GM19467 (cell line): ENCODE measurements around the gene CES1.
"Not testable (repeated sequence)": the region's sequence is repeated elsewhere in the genome, so short reads cannot be mapped to it uniquely, and the experiment has no call there.

Experiments
- ATAC-seq: cut with Tn5 transposase; IDR thresholded peaks from one replicate; pipeline ENCODE4 v1.9.1; 2021; ENCODE audit warnings: mild to moderate bottlenecking, moderate library complexity; ENCODE audit not compliant: unreplicated experiment

The CES1 gene

DNA sequence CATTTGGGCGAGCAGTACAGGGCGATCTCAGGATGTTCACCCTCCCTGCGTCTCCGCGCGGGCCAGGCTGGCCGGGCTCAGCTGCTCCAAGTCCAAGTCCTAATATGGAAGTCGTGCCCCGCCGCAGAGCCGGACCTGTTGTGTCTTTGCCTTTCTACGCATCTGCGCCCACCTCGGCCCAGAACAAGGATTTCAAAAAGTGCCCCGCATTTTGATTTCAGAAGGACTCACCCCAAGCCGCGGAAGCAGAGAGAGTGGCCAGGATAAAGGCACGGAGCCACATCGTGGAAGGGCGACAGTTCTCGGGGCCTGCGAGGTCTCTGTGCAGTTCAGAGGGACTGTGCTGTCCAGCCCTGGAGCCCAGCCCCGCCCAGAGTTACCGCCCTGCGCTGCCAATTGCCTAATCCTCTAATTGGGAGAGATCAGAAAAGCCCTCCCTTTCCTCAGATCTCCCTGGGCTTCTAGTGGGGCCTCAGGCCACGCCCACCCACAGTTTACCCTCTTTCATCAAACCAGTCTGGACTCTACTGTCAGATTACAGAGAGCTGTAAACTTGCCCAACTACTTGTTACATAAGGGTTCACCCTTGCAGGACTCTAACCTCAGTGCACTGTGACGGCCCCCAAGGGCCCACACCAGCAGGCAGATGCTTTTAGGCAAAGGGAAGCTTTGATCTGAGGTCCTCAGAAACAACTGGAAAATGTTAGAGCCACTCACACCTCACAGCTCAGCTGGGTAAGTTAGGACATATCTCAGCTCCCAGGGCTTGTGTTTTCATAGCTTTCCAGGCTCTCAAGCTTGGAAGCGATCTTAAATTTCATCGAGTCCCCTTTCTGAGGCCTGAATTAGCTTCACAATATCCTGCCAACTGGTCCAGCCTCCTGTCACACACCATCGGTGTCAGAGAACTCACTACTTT lies at the start of gene CES1:
CES1 (minus strand) TSS at position 324 of the 919 bp plus-strand sequence; CDS start at position 283, 41 bp downstream.
- ATAC-seq = no peak

DNA sequence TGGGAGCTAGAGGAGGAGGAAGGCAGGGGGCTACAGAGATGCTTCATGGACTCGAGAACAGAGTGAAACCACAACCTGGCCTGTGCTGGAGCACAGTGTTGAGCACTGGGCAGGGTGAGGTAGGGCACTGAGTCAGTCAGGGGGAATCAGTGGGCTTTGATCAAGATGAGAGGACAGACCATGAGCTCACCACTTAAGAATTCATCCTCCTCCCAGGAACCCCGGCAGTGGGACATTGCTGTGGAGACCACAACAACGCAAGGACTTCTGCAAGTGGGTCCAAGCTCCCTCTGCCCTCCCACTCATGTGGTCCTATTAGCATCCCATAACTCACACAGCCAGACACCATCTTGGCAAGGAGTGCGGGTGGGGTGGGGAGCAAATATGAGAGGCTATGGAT lies 44.0 kb upstream of the CES1 start:
- ATAC-seq = no peak

DNA sequence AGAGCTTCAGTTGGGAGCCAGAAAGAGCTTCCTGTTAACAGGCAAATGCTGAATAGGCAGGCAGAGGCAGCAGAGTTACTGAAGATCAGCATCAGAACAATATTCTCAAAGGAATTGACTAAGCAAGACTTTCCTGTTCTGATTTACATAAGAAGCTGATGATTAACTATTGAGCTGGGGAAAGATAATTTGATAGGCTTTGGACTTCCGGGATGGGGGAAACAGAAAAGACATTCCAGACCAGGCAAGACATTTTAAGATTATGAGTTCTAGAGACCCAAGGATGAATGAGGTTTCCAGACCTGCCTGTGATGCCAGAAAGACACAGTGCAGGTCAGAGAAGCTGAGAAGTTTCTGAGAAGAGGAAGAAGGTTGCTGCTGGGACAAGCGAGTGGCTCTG lies 42.4 kb upstream of the CES1 start, which contains the start of gene CES5A:
CES5A (minus strand) TSS at position 101 of the 400 bp plus-strand sequence. CDS start 152 bp downstream, outside the sequence.
- ATAC-seq = no peak

DNA sequence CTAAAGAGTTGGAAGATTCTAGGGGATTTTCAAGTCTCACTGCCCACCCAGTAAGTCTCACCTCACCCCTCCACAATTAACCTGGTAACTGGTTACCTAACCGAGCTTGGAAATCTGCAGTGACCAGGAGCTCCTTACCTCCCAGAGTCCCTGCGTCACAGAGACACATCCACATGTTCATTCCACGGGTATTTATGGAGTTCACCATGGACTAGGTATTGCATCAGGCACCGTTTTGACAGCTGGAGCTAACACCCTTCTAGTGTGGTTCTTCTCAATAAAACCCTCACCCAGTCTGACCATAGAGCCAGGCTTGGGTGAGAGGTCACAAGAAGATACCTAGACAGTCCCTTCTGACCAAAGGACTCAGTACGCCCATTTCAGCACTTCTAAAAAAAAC lies 40.2 kb upstream of the CES1 start:
- no peak for ATAC-seq

DNA sequence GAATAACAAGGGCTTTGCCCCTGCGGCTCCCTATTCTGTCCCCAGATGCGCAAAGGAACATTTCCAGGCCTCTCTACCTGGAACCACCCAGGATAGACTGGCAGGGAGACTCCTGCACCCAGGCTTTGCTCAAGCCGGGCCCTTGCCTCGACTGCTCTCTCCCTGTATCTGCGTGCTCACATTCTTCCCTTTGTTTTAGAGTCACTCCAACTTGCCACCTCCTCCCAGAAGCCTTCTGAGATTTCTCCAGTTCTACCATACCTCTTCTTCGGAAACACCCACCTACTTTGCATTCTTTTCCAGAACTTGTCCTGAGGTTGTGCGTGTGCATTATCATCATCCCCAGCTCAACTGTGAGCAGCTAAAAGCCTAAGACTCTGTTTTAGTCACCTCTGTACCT lies 39.2 kb upstream of the CES1 start:
- no peak for ATAC-seq

DNA sequence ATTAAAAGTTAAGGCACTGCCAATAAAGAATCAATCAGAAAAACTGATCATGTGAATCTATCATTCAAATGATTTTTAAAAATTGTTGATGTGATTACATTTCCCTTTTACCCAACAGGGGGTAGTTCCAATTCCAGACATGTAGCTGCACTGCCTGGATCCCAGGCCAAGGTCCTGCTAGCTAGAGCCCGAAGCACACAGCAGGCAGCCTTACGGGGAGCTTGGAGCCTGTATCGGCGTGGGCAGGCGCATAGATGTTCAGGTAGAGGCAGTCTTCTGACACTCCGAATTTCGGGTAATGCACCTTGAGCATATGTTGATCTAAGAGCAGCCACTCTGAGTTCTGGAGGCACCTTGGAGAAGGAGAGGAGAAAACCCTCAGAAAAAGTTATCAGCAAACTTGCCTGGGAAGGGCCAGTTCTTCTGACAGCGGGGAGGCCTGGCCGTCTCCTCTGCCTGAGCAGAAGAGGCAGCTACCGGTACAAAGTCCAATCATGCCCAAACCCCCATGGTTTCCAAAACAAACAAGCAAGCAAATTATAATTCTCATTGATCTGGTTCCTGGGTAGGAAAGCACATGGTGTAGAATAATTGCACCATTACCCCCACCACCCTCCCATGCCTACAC lies 38.6 kb upstream of the CES1 start:
- ATAC-seq = no peak

DNA sequence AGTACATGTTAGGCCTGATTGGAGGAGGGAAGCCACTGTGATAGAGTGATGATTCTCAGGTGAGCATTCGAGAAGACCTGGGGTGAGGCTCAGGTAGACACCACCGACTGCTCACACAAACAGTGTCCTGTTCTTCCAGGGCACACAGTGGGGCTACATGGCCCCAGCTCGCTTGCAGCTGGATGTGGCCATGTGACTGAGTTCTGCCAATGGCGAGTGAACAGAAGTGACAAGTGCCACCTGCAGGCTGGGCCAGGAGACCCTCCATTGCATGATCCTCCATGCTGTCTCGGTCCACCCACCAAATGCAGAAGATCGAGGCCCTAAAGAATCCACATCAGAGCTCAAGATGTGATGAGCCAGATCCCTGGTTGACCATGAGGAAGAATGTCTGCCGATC lies 36.1 kb upstream of the CES1 start:
- no peak for ATAC-seq

DNA sequence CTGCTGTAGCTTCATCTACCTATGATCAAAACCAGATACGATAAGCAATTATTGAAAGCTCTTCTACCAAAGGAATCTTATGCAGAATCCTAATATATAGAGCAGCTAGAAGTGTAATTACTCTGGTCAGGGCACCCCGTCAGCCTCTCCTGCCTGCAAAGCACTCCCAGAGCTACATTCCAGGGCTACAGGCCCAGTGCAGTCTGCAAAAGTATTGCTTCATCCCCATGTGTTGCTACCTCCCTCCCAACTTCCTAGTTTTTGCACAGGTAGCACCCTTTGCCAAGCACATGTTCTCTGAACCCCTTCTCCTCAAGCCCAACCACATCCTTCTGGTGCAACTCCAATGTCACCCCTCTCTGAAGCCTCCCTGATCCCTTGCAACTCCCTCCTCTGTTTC lies 35.2 kb upstream of the CES1 start:
- no peak for ATAC-seq

DNA sequence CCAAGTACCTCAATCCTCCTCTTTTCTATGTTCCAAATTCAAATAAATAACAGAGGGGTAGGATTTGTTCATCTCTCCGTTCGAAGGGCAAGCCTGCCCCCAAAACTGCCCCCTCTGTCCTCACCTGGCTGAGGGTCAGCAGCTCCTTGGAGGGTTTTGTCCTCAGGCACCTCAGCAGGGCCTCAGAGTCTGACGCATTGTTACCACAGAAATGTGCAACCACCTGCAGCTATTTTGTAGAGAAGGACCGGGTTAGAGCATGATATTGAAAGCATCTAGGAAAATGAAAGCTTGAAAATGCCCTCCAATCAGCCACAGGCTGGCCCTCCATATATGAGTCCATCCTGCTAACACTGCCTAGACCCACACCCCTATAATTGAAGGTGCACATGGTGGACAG lies 28.4 kb upstream of the CES1 start:
- no peak for ATAC-seq

DNA sequence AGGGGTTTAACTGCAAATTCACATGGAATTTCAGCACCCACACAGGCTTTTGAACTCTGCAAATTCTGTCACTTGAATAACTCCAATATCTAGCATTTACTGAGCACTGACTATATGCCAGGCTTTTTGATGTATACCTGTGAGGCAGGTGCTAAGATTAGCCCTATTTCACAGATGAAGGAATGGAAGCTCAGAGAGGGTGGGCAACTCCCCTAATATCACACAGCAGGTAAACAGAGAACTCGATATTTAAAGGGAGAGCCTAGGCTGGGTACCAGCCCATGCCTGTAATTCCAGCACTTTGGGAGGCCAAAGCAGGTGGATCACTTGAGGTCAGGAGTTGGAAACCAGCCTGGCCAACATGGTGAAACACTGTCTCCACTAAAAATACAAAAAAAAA lies 24.8 kb upstream of the CES1 start:
- ATAC-seq = not testable (repeated sequence)

DNA sequence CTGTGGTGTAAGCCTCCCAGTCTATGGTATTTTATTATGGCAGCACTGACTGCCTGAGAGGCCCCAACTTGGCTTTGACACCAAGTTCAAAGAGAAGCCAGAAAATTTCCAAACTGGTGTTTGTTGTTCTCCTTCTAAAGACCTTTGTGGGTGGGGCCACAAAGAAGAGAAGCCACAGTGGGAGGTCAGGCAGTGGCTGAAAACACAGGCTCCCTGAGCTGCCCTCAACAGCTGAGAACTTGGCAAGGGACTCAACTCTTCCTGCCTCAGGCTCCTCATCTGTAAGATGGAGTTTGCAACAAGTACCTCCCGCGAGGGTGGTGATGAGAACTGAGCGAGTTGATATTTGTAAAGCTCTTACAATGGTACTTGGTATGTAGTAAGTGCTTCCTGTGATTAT lies 24.1 kb upstream of the CES1 start:
- no peak for ATAC-seq

DNA sequence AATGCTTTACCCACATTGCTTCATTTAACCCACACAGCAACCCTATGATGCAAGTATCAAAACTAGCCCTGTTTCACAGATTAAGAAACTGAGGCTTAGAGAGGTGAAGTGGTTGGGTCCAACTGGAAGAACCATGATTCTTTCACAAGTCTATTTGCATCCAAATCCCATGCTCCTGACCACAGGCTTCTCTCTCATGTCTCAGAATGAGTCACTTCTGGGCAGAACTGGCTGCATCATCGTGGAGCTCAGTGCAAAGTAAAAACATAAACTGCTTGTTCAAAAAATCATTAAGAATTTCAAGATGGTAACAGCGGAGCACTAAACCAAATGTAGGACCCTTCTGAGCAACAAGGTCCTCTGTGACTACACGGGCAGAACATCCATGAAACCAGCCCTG lies 20.2 kb upstream of the CES1 start:
- ATAC-seq = no peak

DNA sequence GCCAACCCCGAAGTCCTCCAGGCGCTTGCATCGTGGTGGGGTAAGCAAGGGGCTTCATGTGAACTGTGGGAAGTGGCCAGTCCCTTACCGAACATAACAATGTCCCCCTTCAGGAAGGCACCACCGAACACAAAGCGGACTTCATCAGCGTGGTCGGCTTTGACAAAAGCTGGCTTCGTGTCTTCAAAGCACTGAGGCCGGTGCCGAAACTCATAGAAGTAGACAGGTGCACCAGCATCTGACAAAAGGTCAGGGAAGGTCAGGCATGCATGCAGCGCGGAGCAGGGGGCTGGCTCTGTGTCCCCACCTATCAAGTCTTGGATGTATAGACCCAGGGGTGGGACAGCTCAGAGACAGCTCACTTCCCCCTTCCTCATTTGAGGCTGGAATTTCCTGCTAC lies 16.6 kb upstream of the CES1 start:
- ATAC-seq = no peak

DNA sequence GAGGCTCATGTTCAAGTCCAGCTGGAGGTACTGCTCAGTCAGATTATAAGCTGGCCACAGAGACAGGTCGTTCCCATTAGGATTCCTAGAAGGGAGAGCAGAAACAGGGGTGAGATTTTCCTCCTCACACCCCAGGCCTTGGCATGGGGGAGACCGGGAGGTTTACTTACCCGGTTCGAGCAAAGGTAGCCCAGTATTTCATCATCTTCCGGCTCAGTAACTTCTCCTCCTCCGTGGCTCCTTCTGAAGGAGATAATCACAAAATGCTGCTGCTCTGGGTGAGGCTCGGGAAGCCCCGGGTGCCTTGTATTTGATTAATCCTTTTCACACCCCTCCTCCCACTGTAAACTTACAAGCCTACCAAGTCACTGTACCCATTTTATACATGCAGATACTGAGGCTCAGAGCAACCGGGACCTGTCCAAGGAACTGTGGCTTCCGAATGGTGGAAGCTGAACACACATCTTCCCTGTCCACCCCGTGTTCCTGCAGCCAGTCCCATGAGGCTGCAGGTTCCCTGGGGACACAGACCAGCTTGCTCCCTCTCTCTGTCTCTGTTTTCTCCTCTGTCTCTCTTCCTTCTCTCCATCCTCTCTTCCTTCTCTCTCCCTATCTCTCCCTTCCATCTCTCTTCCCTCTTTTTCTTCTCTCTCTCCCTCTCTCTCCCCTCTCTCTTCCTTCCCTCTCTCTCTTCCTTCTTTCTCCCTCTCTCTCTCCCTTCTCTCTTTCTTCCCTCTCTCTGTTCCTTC lies 13.9 kb upstream of the CES1 start:
- no peak for ATAC-seq

DNA sequence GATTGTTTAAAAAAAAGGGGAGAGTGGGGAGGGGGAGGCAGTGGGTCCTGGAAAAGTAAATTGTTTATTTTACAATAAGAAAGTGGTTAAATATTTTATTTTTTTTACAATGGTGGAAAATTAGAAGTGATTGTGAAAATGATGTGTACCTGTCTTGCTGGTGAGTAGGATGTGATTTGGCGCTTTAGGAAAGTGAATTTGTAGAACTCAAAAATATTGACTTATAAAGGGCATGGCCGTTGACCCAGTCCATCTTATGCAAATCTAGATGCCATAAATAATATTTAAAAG lies 10.2 kb upstream of the CES1 start:
- no peak for ATAC-seq

DNA sequence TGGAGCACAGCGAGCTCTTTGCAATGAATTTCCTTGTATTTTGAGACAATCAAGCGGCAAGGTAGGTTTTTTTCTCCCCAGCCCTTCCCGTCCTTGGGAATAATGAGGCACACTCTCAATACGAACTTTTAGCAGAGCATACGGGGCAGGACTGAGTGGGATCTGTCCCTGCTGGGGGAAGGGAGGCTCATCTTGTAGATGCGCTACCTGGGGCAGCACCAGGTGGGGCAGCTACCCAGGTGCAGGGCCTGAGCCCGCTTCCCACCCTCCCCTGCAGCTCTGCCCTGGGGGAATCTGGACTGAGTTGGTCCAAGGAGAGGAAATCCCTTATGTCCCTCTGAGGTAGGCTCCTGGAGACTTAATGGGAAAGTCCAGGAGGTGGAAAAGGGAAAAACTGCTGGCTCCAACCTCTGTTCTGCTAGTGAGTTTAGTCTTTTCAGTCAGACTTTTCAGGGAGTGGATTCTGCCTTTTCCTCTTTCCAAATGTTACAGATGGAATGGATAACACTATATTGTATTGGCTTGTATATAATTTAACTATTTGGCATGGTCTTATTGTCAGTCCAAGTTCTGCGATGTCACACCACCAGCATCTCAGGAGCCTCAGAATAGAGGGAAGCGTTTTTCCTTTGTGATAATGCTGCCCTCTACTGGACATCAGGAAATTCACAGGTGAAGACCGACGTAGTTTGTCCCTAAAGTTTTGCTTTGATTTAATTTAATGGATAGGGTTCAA lies 9.6 kb upstream of the CES1 start:
- ATAC-seq = no peak

DNA sequence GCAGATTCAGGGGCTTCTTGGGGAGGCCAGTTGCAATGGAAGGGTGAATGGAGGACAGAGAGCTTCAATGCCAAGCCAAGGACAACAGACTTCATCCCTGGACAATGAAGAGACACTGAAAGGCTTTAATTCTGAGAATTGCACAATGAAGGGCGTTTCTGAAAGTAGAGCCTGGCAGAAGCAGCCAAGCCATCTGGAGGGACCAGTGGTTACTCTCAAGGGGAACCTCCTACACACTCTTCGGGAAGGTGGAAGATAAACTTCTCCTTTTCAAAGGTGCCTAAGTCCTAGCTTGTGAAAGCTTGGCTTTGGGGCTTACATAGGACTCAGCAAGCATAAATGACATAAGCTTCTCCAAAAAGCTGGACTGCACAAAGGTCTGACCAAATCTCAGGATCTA lies 6.2 kb upstream of the CES1 start:
- ATAC-seq = no peak

DNA sequence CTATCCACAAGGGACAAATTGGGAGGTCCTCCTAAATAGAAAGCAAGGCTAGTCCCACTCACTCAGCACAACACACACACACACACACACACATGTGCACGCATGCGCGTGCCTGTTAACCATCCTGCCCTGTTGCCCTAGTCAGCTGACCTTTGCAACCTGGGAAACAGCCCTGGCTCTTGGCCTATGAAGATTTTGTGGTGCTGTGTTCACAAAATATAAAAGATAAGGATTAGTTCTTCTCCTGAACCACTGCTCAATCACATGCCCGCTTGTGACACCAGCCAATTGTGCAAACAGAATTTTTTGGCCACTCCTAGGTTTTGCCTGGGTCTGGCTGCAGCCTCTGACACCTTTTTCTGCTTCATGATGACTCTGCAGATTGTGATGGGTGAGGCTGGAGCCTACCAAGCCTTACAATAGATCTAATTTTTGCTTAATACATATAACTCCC lies 3.3 kb upstream of the CES1 start:
- ATAC-seq = no peak

DNA sequence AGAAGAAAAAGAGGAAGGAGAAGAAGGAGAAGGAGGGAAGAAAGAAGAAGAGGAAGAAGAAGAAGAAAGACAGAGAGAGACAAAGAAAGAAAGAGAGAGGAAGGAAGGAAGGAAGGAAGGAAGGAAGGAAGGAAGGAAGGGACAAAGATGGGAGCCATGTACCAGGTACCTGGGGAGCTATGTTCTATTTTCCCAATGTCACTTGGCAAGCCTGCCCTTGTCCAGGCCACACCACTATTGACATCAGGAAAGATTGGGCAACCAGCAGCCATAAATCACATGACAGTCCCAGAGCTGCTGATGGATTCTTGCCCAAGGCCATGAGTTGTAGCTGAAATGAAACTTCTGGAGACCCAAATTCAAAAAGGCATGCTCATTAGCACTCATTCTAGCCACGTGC lies 2.7 kb upstream of the CES1 start:
- ATAC-seq = no peak

DNA sequence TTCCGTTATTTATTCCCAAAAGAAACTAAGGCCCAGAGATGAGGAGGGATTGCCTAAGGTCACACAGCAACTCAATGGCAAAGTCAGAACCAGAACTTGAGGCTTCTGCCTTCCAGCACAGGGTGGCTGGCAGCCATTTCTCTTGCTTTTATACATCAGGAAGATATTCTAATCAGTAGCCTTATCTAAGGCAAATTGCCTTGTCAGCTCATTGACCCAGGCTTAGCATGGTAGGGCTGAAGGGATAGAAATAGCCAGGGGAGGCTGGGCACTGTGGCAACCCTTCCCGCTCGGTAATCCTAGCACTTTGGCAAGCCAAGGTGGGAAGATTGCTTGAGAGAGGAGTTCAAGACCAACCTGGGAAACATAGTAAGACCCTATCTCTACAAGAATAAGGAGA lies 2.3 kb upstream of the CES1 start:
- not testable (repeated sequence) for ATAC-seq

DNA sequence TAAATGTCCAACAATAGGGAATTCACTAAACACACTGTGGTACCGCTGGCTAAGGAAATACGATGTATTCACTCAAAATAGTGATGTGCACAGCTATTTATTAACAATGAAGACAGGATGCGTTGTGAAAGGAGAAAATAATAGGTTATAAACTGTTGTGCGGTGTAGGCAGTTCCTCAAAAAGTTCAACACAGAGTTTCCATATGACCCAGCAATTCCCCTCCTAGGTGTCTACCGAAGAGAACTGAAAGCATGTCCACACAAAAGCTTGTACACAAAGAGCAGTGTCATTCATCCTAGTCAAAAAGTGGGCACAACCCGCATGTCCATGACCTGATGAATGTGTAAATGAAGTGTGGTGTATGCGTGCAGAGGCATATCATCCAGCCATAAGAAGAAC lies 1.2 kb upstream of the CES1 start:
- ATAC-seq = peak; percentile 58
